GM18499 (cell line): ENCODE data around the gene MDN1.

Source experiments
- ATAC-seq: cut with Tn5 transposase; IDR thresholded peaks from one replicate; pipeline ENCODE4 v1.9.1; 2021; ENCODE audit warnings: moderate number of reproducible peaks; ENCODE audit not compliant: insufficient read depth, unreplicated experiment

Gene MDN1

DNA sequence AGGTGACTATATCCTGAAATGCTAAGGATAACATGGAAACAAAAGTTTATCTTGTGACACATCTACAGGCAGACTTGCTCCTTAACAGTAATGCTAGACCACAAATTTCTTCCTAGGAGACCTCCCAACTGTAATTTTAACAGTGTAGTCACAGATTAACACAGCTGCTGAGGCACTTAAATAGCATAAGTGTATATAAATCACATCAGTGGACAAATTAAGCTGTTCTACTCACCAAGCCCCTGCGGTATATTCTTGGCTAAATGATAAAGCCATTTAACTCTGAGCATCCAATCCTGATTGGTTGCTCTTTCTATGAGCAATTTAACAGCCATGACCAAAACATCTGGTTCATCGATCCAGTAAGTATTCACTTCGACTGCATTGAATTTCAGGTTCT is 107.8 kb downstream of the MDN1 start:
- ATAC-seq, result no peak

- ATAC-seq, result no peak
Measured at GRCh38 chr6:89708316-89708715, 111.3 kb downstream of the MDN1 start.

GRCh38 chr6:89707766-89708165 is 111.8 kb downstream of the MDN1 start:
- no peak for ATAC-seq

- no peak for ATAC-seq
Measured at GRCh38 chr6:89706121-89706520, 113.5 kb downstream of the MDN1 start.

GRCh38 chr6:89703292-89703691 is 116.3 kb downstream of the MDN1 start:
- no peak for ATAC-seq

DNA sequence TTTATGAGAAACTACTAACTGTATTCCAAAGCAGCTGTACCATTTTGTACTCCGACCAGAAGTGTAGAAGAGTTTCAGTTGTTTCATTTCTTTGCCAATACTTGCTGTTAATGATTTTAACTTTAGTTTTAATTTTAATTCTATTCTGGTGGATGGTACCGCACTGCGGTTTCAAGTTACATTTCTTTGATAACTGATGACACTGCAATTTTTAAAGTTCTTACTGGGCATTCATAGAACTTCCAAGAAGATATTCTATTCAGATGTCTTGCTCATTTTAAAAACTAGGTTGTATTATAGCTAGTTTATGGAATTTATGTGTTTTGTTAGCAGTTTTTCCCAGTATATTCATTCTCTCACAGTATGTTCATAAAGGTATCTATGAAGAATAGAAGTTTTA is 117.2 kb downstream of the MDN1 start:
- ATAC-seq, result no peak

DNA sequence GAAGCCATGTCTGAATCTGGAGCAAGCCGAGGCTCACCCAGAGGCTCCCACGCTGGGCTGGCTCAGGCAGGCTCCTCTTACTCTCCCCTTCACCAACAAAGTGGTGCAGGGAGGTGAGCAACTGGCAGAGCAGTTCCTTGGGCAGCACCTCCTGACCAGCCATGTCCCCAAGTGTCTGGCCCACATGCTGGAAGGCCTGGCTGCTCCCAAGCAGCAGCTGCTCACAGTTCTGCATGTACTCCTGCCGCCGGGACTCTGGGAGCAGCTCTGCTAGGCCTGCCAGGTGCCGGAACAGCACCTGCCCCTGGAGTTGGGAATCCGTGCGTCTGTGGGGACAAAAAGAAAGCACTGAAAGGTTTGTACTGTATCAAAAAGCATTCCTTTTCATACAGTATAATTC is 123.9 kb downstream of the MDN1 start:
- no peak for ATAC-seq

- ATAC-seq, result no peak
Measured at GRCh38 chr6:89694428-89694827, 125.2 kb downstream of the MDN1 start.

DNA sequence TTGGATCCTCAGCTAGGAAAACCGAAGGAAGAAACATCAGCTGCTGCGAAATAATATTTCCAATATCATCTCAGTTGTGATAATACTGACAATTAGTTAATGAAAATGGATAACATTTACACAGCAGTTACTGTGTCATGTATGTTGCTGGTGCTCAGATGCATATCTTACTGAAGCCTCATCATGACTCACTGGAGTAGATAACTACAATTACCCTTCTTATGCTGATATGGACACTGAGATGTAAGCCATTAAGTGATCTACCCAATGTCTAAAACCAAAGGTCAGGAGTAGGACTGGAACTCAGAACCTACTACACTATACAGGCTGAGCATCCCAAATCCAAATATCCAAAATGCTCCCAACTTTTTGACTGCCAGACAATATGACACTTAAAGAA is 126.4 kb downstream of the MDN1 start:
- ATAC-seq, result no peak

DNA sequence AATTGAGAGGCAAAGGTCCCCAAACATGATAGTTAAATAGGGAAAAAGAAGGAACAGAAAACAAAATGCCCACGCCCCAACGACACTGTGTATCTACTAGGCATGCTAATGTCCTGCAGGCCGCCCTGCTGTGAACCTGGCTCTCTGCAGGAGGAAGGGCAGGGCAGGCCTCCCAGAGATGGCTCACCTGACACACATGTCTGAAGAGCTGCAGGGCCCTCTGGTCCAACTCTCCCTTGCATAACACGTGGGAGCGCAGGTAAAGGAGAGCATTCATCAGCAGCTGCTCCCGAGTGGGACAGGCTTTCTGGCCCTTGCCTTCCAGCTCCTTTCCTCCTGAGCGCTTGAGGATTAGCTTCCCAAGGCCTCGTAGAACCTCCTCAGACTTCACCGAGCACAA is 127.3 kb downstream of the MDN1 start:
- ATAC-seq, result no peak

DNA sequence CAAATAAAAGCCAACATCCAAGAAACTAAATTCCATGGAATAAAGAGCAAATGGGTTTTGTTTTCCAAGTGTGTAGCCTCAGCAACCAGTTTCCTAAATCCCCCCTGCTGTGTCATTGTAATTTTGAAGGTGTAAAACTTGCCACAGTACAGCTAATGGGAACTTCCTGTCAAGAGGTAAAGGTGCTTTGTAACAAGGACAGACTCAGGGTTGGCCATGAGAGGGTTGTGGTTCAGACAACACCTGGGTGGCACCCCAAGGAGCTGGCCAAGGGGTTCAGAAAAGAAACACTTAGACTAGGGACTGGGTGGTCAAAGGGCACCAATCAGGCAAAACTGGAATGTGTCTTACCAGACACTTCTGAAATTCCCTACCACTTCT is 128.7 kb downstream of the MDN1 start:
- ATAC-seq, result no peak

DNA sequence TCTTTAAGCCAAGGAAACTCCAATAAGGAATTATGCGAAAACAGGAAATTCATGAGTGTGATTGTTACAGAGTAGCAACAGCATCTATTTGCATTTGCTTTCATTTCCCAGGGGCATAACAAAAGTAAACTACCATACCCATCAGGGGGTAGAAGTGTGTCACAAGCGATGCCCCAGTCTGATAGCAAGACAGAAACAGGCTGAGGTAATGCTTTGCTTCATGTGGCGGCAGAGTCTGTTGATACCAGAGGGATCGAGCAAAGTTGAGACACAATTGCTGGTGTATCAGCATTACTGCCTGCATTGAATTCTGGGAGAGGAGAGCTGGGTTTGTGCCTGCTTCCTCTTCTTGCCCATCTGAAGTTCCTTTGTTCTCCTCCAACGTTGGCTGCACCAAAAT is 129.9 kb downstream of the MDN1 start:
- ATAC-seq, result no peak

- ATAC-seq, result no peak
Measured at GRCh38 chr6:89688328-89688727, 131.3 kb downstream of the MDN1 start.

GRCh38 chr6:89685311-89685710 is 134.3 kb downstream of the MDN1 start:
- ATAC-seq, result no peak

DNA sequence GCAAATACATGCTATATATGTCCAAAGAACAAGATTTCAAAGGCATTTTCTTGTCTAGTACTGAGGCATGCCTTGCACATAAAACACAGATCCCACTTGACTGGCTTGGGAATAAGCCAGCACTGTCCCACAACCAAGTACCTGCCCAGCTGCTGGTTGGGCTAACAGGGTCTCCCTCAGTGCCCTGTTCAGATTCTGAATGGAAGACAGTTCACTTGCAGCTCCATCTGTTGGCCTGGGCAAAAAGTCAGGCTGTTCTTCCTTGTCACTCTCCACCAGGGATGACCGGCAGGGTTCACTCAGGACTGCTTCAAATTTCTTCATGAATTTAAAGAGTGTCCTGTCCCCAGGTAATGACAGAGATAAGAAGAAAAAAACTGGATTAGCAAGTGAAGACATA is 136.6 kb downstream of the MDN1 start:
- no peak for ATAC-seq

GRCh38 chr6:89681983-89682564 is 137.5 kb downstream of the MDN1 start:
- no peak for ATAC-seq

DNA sequence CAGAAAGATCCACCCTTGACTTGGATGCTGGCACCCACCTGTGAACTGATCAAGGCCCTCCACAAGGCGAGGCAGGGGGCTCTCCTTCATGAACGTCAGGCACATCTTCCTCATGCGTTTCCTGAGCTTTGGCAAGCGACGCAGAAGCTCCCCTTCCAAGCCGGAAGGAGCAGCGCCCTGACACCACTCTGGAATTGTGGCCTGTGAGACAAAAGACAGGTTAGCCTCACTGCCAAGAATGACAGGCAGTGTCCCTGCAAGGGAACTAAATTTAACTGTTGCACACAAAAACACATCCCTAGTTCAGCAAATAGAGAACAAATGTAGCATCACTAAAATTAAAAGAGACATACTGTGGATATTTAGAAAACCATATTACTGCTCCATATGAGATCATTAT is 139.0 kb downstream of the MDN1 start:
- no peak for ATAC-seq

DNA sequence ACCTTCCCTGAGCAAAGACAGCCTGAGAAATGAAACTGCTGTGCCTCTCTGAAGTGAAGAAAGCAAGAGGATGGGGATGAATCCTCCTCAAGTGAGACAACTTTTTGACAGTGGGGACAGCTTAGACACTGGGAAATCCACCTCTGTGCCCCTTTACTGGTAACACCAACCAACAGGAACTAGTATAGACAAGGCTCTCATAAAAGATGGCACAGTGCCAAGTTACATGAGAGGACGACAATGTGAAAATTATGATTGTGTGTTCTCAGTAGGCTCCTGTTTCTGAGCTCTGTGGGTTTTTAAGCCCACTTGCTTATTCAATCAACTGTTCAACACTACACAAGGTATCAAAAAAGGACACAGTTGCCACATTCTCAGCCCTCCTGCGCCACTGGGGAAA is 139.4 kb downstream of the MDN1 start:
- ATAC-seq, result no peak

GRCh38 chr6:89679215-89680120 is 140.1 kb downstream of the MDN1 start:
- no peak for ATAC-seq

- ATAC-seq, result no peak
Measured at GRCh38 chr6:89678531-89678930, 141.1 kb downstream of the MDN1 start.

- ATAC-seq, result no peak
Measured at GRCh38 chr6:89675949-89676748, 143.4 kb downstream of the MDN1 start.
